Panc1 (cell line): ENCODE results near the gene MRC2.
"Not testable (repeated sequence)": the region's sequence is repeated elsewhere in the genome, so short reads cannot be mapped to it uniquely, and the experiment has no call there.

Experiments
- POLR2AphosphoS5 ChIP-seq: IDR thresholded peaks from 2 replicates; pipeline ENCODE4 v1.6.1; 2012; ENCODE audit warnings: mild to moderate bottlenecking, low read depth, low read length, moderate library complexity
- SIN3A ChIP-seq: IDR thresholded peaks from 2 replicates; pipeline ENCODE4 v1.6.1; 2012; ENCODE audit warnings: low read depth, mild to moderate bottlenecking, low read length, moderate library complexity, borderline replicate concordance; ENCODE audit not compliant: insufficient read depth
- TF ChIP-seq, protein P1 (sequence below): fragments of 450-650 bp; IDR thresholded peaks from 2 replicates; pipeline ENCODE4 v1.5.1; 2017; ENCODE audit warnings: mild to moderate bottlenecking
- TF ChIP-seq, protein P2 (sequence below), 2 experiments: IDR thresholded peaks; 2 replicates each; pipeline ENCODE4 v1.6.1; 2011 to 2012; ENCODE audit warnings: low read depth in 2 of 2, control low read depth in 1 of 2, low read length in 1 of 2, mild to moderate bottlenecking in 1 of 2, moderate library complexity in 1 of 2; ENCODE audit not compliant: insufficient read depth in 1 of 2

DNA sequence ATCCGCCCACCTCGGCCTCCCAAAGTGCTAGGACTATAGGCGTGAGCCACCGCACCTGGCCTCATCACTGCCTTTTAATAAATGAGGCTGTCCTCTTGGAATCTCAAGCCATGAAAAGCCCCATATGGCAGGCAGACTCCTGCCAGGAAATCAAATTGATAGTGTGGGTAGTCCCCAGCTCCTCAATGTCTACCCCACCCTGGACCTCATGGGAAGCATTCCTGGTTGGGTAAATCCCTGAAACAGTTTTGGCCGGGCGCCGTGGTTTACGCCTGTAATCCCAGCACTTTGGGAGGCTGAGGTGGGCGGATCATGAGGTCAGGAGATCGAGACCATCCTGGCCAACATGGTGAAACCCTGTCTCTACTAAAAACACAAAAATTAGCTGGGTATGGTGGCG, 71.0 kb downstream of the MRC2 start:
- TF ChIP-seq, protein P1, sequence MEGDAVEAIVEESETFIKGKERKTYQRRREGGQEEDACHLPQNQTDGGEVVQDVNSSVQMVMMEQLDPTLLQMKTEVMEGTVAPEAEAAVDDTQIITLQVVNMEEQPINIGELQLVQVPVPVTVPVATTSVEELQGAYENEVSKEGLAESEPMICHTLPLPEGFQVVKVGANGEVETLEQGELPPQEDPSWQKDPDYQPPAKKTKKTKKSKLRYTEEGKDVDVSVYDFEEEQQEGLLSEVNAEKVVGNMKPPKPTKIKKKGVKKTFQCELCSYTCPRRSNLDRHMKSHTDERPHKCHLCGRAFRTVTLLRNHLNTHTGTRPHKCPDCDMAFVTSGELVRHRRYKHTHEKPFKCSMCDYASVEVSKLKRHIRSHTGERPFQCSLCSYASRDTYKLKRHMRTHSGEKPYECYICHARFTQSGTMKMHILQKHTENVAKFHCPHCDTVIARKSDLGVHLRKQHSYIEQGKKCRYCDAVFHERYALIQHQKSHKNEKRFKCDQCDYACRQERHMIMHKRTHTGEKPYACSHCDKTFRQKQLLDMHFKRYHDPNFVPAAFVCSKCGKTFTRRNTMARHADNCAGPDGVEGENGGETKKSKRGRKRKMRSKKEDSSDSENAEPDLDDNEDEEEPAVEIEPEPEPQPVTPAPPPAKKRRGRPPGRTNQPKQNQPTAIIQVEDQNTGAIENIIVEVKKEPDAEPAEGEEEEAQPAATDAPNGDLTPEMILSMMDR = not testable (repeated sequence)
- TF ChIP-seq, protein P2, sequence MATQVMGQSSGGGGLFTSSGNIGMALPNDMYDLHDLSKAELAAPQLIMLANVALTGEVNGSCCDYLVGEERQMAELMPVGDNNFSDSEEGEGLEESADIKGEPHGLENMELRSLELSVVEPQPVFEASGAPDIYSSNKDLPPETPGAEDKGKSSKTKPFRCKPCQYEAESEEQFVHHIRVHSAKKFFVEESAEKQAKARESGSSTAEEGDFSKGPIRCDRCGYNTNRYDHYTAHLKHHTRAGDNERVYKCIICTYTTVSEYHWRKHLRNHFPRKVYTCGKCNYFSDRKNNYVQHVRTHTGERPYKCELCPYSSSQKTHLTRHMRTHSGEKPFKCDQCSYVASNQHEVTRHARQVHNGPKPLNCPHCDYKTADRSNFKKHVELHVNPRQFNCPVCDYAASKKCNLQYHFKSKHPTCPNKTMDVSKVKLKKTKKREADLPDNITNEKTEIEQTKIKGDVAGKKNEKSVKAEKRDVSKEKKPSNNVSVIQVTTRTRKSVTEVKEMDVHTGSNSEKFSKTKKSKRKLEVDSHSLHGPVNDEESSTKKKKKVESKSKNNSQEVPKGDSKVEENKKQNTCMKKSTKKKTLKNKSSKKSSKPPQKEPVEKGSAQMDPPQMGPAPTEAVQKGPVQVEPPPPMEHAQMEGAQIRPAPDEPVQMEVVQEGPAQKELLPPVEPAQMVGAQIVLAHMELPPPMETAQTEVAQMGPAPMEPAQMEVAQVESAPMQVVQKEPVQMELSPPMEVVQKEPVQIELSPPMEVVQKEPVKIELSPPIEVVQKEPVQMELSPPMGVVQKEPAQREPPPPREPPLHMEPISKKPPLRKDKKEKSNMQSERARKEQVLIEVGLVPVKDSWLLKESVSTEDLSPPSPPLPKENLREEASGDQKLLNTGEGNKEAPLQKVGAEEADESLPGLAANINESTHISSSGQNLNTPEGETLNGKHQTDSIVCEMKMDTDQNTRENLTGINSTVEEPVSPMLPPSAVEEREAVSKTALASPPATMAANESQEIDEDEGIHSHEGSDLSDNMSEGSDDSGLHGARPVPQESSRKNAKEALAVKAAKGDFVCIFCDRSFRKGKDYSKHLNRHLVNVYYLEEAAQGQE (IDR thresholded peaks at IDR 0.05; ENCODE audit: insufficient read depth in 1 of 2, low read depth in 2 of 2, low read length in 1 of 2) = not testable (repeated sequence)
- not testable (repeated sequence) for TF ChIP-seq POLR2AphosphoS5, SIN3A
